Measurements from ENCODE around the gene ZNF516.

- no peak for TF ChIP-seq POLR2A (IDR thresholded peaks at IDR 0.05)
- no peak for TF ChIP-seq EP300 (IDR thresholded peaks at IDR 0.05)
- no peak for TF ChIP-seq CTCF (IDR thresholded peaks at IDR 0.05)
Observed at GRCh38 chr18:76480913-76481312, 14.1 kb downstream of the ZNF516 start.
